HL-60 (cell line): Measurements from ENCODE around the gene UBL3.

Experiments
- DNase-seq, 2 experiments: peaks; one replicate each; pipeline ENCODE4 v3.0.0-alpha.2; 2010 to 2020; ENCODE audit warnings: low read depth in 1 of 2, low spot score in 1 of 2
- H3K27ac ChIP-seq: fragments of 250-450 bp; sonication (Bioruptor Pico); replicated peaks from 2 replicates; pipeline ENCODE4 v1.5.1; 2020; ENCODE audit warnings: mild to moderate bottlenecking, moderate library complexity
- H3K27me3 ChIP-seq: fragments of 250-450 bp; sonication (Bioruptor Pico); 2 replicates; pipeline ENCODE4 v1.5.1; 2021; ENCODE audit warnings: mild to moderate bottlenecking, moderate library complexity; ENCODE audit not compliant: insufficient read depth, poor library complexity, severe bottlenecking
- H3K4me3 ChIP-seq: replicated peaks from 2 replicates; pipeline ENCODE4 v1.5.1; 2011; ENCODE audit warnings: mild to moderate bottlenecking, control low read depth, low read length; ENCODE audit not compliant: insufficient read depth
- GABPA ChIP-seq: IDR thresholded peaks from 2 replicates; pipeline ENCODE4 v1.6.1; 2012; ENCODE audit warnings: low read depth
- POLR2AphosphoS5 ChIP-seq: IDR thresholded peaks from 2 replicates; pipeline ENCODE4 v1.6.1; 2012; ENCODE audit warnings: low read depth
- SPI1 ChIP-seq: IDR thresholded peaks from 2 replicates; pipeline ENCODE4 v1.6.1; 2012; ENCODE audit warnings: low read depth, mild to moderate bottlenecking, borderline replicate concordance
- TF ChIP-seq, protein P1 (sequence below): IDR thresholded peaks from one replicate; pipeline ENCODE4 v1.5.1; 2011; ENCODE audit warnings: low read length, control low read depth, inconsistent platforms; ENCODE audit not compliant: insufficient read depth
- TF ChIP-seq, protein P2 (sequence below): IDR thresholded peaks from 2 replicates; pipeline ENCODE4 v1.6.1; 2012; ENCODE audit warnings: low read depth; ENCODE audit not compliant: insufficient replicate concordance

UBL3 gene

DNA sequence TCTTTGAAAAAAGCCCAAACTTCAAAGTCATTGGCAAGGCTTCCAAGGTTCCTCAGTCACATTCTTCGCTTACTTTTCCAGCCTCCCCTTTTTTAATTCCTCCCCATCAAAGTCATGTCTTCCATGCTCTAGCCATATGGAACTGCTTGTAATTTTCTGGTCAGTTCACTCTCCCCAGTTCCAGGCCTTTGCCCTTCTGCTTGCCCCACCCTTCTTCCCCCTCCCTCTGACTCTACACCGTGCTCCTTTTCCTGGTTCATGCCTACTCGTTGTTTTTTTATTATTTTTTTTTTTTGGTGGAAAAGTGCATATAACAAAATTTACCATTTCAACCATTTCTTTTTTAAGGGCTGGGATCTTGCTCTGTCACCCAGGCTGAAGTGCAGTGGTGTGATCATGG lies 102.3 kb downstream of the UBL3 start:
- no peak for DNase-seq
- H3K27me3 ChIP-seq = no peaks in the 10 kb centered on the region
- no peak for TF ChIP-seq SPI1
- TF ChIP-seq, protein P1, sequence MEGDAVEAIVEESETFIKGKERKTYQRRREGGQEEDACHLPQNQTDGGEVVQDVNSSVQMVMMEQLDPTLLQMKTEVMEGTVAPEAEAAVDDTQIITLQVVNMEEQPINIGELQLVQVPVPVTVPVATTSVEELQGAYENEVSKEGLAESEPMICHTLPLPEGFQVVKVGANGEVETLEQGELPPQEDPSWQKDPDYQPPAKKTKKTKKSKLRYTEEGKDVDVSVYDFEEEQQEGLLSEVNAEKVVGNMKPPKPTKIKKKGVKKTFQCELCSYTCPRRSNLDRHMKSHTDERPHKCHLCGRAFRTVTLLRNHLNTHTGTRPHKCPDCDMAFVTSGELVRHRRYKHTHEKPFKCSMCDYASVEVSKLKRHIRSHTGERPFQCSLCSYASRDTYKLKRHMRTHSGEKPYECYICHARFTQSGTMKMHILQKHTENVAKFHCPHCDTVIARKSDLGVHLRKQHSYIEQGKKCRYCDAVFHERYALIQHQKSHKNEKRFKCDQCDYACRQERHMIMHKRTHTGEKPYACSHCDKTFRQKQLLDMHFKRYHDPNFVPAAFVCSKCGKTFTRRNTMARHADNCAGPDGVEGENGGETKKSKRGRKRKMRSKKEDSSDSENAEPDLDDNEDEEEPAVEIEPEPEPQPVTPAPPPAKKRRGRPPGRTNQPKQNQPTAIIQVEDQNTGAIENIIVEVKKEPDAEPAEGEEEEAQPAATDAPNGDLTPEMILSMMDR = no peak
- TF ChIP-seq, protein P2, sequence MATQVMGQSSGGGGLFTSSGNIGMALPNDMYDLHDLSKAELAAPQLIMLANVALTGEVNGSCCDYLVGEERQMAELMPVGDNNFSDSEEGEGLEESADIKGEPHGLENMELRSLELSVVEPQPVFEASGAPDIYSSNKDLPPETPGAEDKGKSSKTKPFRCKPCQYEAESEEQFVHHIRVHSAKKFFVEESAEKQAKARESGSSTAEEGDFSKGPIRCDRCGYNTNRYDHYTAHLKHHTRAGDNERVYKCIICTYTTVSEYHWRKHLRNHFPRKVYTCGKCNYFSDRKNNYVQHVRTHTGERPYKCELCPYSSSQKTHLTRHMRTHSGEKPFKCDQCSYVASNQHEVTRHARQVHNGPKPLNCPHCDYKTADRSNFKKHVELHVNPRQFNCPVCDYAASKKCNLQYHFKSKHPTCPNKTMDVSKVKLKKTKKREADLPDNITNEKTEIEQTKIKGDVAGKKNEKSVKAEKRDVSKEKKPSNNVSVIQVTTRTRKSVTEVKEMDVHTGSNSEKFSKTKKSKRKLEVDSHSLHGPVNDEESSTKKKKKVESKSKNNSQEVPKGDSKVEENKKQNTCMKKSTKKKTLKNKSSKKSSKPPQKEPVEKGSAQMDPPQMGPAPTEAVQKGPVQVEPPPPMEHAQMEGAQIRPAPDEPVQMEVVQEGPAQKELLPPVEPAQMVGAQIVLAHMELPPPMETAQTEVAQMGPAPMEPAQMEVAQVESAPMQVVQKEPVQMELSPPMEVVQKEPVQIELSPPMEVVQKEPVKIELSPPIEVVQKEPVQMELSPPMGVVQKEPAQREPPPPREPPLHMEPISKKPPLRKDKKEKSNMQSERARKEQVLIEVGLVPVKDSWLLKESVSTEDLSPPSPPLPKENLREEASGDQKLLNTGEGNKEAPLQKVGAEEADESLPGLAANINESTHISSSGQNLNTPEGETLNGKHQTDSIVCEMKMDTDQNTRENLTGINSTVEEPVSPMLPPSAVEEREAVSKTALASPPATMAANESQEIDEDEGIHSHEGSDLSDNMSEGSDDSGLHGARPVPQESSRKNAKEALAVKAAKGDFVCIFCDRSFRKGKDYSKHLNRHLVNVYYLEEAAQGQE = no peak
- no peak for TF ChIP-seq GABPA
- no peak for TF ChIP-seq POLR2AphosphoS5
- no peak overlapping the region for H3K27ac ChIP-seq
- H3K4me3 ChIP-seq = no peak overlapping the region

DNA sequence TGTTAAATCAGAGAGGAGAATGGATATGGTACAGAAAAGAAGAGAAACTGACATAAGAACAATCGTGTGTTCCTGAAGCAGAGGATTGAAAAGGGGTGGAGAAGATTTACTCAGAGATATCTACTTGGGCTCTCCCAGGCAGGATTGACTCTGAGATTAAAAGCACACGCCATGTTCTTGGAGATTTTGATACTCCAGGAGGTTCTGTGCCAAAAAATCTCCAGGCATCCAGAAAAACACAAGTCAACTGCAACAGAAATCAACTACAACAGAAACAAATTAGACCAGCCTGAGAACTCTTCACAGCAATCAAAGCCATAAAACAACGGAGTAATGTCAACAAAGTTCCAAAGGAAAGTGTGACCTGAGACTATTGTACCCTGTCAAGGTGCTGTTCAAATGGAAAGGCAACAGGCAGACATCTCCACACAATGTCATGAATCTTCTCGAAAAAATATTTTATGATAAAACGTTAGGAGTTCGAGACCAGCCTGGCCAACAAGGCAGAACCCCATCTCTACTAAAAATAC lies 104.2 kb downstream of the UBL3 start:
- no peak overlapping the region for H3K4me3 ChIP-seq
- H3K27me3 ChIP-seq = no peaks in the 10 kb centered on the region
- TF ChIP-seq, protein P1 = no peak
- TF ChIP-seq POLR2AphosphoS5 (no peak), SPI1 (no peak), GABPA (no peak)
- TF ChIP-seq, protein P2 = no peak
- no peak overlapping the region for H3K27ac ChIP-seq
- no peak for DNase-seq

DNA sequence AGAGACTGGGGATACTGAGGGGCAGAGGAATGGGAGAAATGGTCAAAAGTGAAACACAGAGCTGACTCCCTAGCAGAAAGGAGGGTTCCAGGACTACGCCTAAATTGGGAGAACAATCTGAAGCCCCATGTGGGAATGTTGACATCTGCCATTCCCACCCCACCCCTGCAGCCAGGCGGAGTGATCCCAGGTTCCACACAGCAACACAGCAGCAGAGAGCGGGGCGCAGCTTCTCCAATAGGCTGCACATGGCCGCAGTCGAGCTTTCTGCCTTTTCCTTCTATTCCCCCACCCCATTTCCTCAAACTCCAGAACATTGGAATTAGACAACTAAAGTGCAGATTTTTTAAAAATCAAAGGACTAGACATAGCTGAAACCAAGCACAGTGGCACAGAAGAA lies 104.7 kb downstream of the UBL3 start:
- H3K4me3 ChIP-seq = no peak overlapping the region
- H3K27ac ChIP-seq = no peak overlapping the region
- no peaks in the 10 kb centered on the region for H3K27me3 ChIP-seq
- no peak for TF ChIP-seq POLR2AphosphoS5
- DNase-seq = no peak

DNA sequence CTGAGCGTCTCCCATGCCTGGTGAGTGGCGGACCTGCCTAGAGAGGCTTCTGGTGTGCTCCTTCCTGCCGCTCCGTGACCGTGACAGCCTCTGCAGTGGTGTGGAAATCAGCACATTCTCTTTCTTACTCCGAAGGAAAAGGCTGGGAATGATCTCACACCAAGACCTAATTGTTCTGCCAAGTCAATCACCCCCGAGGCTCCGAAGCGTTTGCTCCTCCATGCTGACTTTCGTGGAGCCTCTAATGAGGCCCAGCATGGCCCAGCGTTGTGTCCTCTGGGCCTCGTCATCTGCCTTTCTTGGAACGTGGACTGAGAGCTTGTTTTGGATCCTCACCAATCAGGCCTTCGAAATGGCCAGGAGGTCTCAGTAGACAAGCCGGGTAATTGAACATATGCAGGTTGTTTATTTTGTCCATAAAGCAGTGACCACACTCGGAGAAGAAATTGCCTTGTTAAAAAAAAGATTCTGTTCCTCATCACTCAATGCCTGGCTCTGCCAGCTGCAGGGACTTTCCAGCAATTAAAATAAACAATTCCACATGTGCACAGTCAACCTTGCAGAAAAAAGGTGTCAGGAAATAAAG lies 107.1 kb downstream of the UBL3 start:
- DNase-seq = no peak
- no peaks in the 10 kb centered on the region for H3K27me3 ChIP-seq
- H3K4me3 ChIP-seq = no peak overlapping the region
- H3K27ac ChIP-seq = no peak overlapping the region
- TF ChIP-seq SPI1 = no peak
- no peak for TF ChIP-seq GABPA
- TF ChIP-seq, protein P1 = no peak
- TF ChIP-seq, protein P2 = no peak
- no peak for TF ChIP-seq POLR2AphosphoS5
